HG03354 (cell line): ENCODE data around the gene GAS2.
A peak's percentile ranks its signal among the peaks of the same experiment; 100 is the strongest.

ENCODE experiments used
- ATAC-seq: cut with Tn5 transposase; IDR thresholded peaks from one replicate; pipeline ENCODE4 v1.9.1; 2021; ENCODE audit warnings: mild to moderate bottlenecking; ENCODE audit not compliant: unreplicated experiment, poor library complexity, severe bottlenecking

GAS2 gene

GRCh38 chr11:22715971-22716370 is 49.6 kb downstream of the GAS2 start:
- no peak for ATAC-seq

- no peak for ATAC-seq
Measured at GRCh38 chr11:22720457-22720856, 54.0 kb downstream of the GAS2 start.

GRCh38 chr11:22723274-22723673 is 56.9 kb downstream of the GAS2 start:
- ATAC-seq = no peak

- no peak for ATAC-seq
Measured at GRCh38 chr11:22725079-22725478, 58.7 kb downstream of the GAS2 start.

GRCh38 chr11:22728600-22729389 is 62.4 kb downstream of the GAS2 start:
- ATAC-seq = no peak

- ATAC-seq = peak; percentile 75
Measured at GRCh38 chr11:22730319-22730718, 63.9 kb downstream of the GAS2 start.

DNA sequence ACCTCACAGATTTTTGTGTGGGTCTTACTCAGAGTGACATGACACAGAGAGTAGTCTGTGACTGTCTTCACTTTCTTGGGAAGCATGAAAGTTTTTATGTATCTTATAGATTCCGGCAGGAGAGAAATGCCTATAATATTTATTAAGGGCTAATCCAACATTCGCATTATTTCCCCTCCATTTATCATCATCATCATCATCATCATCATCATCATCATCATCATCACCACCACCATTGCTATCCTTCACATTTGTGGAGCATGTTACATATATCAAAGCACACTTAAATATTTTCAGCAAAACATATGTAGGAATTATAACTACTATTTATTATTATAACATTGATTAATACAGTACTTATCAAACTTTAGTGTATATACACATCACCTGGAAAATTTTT is 66.2 kb downstream of the GAS2 start:
- no peak for ATAC-seq

GRCh38 chr11:22733475-22734248 is 67.3 kb downstream of the GAS2 start:
- ATAC-seq = no peak

DNA sequence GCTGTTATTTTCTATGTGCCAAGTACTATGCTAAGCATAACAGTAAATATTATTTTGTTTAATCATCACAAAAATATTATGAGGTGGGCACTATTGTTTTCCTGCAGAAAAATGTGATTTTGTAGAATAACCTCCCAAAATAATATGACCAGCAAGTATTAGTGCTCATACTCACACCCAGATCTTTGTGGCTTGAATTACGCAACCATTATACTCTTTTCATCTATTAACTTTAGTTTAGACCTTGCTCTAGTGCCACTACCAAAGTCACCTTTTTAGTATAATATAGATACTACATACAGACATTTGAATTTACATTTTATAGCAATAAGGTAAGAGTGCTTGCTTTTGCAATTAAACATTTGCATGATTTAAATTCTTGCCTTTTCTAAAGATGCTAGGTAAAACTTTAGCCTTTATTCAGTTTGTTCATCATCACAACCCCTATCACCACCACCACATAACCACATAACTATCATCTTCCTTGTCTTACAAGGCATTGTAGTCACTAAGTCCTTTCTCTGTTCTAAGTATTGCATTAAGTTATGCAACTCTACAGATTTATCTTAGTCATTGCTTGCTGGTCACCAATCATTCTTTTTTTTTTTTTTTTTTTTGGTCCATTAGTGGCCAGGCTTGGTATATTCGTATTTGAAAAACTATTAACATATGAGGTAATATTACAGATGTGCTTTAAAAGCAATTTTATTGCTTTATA is 68.4 kb downstream of the GAS2 start:
- no peak for ATAC-seq

GRCh38 chr11:22742157-22742613 is 75.8 kb downstream of the GAS2 start:
- ATAC-seq = no peak

DNA sequence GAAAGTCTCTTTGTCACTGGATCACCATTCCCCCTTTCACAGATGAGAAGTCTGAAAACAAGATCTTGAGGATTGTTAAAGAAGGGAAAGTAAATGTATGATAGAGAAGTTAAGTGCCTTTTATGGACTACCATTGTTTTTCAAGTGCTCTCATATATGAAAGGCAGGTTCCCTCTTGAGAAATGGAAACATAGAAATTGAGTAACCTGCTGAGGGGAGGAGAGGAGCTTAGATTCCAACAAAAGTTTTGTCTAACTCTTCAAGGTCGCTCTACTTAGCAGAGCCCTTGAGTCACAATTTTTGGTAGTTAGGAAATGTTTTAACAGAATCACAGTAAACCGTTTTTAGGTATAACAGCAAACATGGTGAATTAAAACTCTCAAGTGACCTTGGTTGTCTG is 83.1 kb downstream of the GAS2 start:
- ATAC-seq = no peak

GRCh38 chr11:22752908-22753310 is 86.5 kb downstream of the GAS2 start:
- peak; percentile 44 for ATAC-seq

- ATAC-seq = no peak
Measured at GRCh38 chr11:22753416-22753815, 87.0 kb downstream of the GAS2 start.

- no peak for ATAC-seq
Measured at GRCh38 chr11:22761066-22761465, 94.7 kb downstream of the GAS2 start.

DNA sequence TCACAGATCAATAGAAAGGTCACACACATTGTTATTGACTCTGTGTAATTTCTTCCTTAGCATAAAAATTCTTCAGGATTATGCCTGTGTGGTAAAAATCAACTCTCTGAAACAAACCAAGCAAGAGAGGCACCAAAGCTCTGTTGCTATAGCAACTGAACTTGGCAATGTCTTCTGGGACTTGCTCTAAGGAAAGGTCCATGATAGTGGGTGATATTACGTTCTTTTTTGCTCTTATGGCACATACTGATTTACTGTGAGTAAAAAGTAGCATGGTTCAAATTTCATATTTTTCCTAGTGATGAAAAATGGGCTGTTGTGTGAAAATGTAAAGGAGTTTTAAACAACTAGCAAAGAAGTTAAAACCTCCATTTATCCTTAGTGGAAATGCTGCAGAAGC is 96.8 kb downstream of the GAS2 start:
- ATAC-seq = no peak

DNA sequence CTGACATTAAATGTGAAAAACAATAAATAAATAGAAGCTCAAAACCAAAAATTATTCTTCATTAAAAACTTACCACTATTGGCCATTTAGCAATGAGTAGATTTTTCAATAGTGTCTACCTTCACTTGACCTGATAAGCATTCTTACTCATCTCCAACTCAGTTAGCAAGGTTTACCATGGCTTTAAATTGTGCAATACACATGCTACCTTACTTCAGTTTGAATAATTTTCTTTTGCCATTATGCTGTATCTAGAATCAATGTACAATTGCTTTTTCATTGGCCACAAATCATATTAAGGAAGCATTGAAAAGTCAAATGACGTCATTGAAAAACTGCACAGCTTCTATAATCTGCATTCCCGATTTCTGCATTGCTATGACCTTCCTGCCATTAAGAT is 98.3 kb downstream of the GAS2 start:
- no peak for ATAC-seq

DNA sequence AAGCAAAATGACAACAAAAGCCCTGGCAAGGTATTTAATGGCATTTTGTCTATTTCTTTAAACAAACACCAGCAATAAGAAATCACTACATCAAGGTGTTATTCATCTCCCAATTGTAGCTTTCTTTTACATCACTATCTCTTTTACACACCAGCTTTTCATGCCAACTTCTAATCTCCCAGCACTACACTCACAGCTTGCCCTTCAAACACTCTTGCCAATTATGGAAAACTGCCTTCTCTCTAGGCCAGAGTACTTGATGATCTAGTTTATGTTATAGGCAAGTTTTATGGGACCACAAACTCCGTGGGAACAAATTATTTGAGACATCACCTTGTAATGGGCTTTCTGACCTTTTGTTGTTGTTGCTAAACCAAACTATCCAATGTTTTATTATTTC is 101.9 kb downstream of the GAS2 start:
- ATAC-seq = no peak

DNA sequence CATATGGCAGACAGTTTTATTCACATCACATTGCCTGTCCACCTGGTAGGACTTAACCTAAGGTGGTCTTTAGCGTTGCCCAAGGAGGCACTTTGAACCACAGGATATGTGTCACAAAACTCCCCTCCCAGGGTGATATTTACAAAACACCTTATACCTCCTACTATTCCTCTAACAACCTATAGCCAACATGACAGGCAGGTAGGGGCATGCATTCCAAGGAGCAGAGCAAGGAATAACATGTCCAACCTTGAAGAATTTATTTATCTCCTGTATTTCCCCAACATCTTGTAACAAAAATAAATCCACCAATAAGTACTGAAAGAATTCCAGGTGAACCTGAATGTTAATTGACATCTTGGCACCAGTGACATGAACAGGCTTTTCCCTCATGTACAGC is 102.7 kb downstream of the GAS2 start:
- no peak for ATAC-seq

DNA sequence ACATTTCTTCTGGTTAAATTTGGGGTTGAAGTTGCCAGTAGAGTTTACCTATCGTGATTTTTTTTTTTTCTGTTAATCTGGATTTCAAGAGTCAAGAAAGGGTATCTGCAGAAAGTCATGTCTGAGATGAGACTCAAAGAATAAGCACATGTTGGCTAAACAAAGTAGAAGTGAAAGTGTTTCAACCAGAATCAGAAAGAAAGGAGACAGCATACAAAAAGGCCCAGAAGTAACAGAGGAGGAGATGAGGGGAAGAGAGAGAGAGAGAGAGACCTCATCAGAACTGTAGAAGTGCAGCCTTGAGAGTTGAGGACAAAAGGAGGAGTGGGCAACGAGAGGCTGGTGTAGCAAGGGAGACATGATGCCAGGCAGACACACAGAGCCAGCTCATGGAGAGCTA is 108.3 kb downstream of the GAS2 start:
- no peak for ATAC-seq

- ATAC-seq = no peak
Measured at GRCh38 chr11:22775248-22775647, 108.8 kb downstream of the GAS2 start.

DNA sequence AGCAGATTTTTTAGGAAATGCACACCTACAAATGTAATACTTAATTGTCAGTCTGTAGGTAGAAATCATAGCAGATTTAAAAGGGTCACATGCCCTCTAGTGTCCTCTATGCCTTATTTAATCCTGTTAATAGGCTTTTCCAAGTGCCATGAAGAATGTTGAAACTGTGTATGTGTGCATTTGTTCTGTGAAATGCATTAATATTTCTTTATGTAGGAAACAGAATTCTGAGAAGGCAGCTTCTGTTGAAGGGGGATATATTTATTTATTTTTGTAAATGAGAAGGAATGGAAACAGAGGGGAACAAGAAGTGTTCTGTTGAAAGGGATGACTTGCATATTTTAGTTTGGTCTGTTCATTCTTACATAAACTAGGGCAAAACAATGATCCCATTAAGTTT is 112.2 kb downstream of the GAS2 start:
- ATAC-seq = no peak
